A673 (cell line): ENCODE measurements around the gene DLX4. TPM values are rescaled to one million over a fixed set of nuclear protein-coding genes. Genes with fewer than 3 reads are reported as not detected.

Source experiments
- BruUV-seq: library from RNA; stranded (reverse); fragments of 400-500 nt; replicated peaks from 2 replicates; lab custom pipeline; 2021; lab: Mats Ljungman, UMichigan
- CTCF ChIA-PET: fragments of 300-600 bp; sonication (Branson Sonifier 250); formaldehyde crosslinking; loops from one replicate; lab custom pipeline; 2022; ENCODE audit warnings: antibody characterized with exemption; lab: Charles Lee
- POLR2A ChIA-PET: fragments of 300-600 bp; sonication (Branson Sonifier 250); formaldehyde crosslinking; loops from one replicate; lab custom pipeline; 2022; ENCODE audit warnings: antibody characterized with exemption; ENCODE audit not compliant: low non-redundant PET; lab: Charles Lee
- DNase-seq: peaks from one replicate; pipeline ENCODE4 v3.0.0-alpha.2; 2015; ENCODE audit warnings: low spot score
- H3K27ac ChIP-seq: fragments of 200-600 bp; sonication (generic); 2 replicates; pipeline ENCODE4 v1.5.1; 2016; ENCODE audit warnings: mixed run types, low read depth, mild to moderate bottlenecking, mixed read lengths, antibody characterized with exemption, low read length; ENCODE audit not compliant: poor library complexity, severe bottlenecking
- H3K27me3 ChIP-seq: fragments of 200-600 bp; sonication (generic); replicated peaks from 2 replicates; pipeline ENCODE4 v1.6.1; 2017; ENCODE audit warnings: mixed run types, low read depth, mild to moderate bottlenecking, mixed read lengths, antibody characterized with exemption, low read length; ENCODE audit not compliant: insufficient read depth, poor library complexity
- H3K36me3 ChIP-seq: fragments of 200-600 bp; sonication (generic); 2 replicates; pipeline ENCODE4 v1.6.1; 2016; ENCODE audit warnings: mixed run types, mild to moderate bottlenecking, mixed read lengths, antibody characterized with exemption, low read length; ENCODE audit not compliant: insufficient read depth, poor library complexity, severe bottlenecking
- H3K4me1 ChIP-seq: fragments of 200-600 bp; sonication (generic); 2 replicates; pipeline ENCODE4 v1.6.1; 2017; ENCODE audit warnings: mixed run types, mild to moderate bottlenecking, mixed read lengths, antibody characterized with exemption, low read length; ENCODE audit not compliant: insufficient read depth, poor library complexity, severe bottlenecking
- H3K4me3 ChIP-seq: fragments of 200-600 bp; sonication (generic); 2 replicates; pipeline ENCODE4 v1.5.1; 2016; ENCODE audit warnings: low read depth, mixed run types, mild to moderate bottlenecking, mixed read lengths, low read length; ENCODE audit not compliant: poor library complexity, severe bottlenecking
- H3K9me3 ChIP-seq: fragments of 200-600 bp; sonication (generic); 2 replicates; pipeline ENCODE4 v1.6.1; 2016; ENCODE audit warnings: mixed run types, low read depth, mild to moderate bottlenecking, mixed read lengths, antibody characterized with exemption, low read length; ENCODE audit not compliant: poor library complexity, severe bottlenecking
- EZH2 ChIP-seq: fragments of 200-600 bp; sonication (generic); IDR thresholded peaks from 2 replicates; pipeline ENCODE4 v1.6.1; 2017; ENCODE audit warnings: borderline replicate concordance, low read depth, mild to moderate bottlenecking, mixed read lengths, antibody characterized with exemption, low read length; ENCODE audit not compliant: poor library complexity, severe bottlenecking
- intact Hi-C: fragments of 100-400 bp; cut with micrococcal nuclease; formaldehyde crosslinking; loops from one replicate; pipeline ENCODE4 v1.10.0; 2022; ENCODE audit not compliant: unreplicated experiment
- total RNA-seq: library from RNA; stranded (reverse); gene quantifications from 2 replicates; pipeline ENCODE4 v1.2.3, GENCODE V29; 2021
- TF ChIP-seq, protein P1 (sequence below): fragments of 300-800, 200-600 bp; sonication (generic); conservative IDR thresholded peaks from 2 replicates; pipeline ENCODE4 v1.5.1; 2017; ENCODE audit warnings: low read depth, mild to moderate bottlenecking, antibody characterized with exemption, low read length, moderate library complexity, mixed read lengths

The DLX4 gene
- total RNA-seq, 1 experiment from 2014 or later, result 0.82 TPM

DNA sequence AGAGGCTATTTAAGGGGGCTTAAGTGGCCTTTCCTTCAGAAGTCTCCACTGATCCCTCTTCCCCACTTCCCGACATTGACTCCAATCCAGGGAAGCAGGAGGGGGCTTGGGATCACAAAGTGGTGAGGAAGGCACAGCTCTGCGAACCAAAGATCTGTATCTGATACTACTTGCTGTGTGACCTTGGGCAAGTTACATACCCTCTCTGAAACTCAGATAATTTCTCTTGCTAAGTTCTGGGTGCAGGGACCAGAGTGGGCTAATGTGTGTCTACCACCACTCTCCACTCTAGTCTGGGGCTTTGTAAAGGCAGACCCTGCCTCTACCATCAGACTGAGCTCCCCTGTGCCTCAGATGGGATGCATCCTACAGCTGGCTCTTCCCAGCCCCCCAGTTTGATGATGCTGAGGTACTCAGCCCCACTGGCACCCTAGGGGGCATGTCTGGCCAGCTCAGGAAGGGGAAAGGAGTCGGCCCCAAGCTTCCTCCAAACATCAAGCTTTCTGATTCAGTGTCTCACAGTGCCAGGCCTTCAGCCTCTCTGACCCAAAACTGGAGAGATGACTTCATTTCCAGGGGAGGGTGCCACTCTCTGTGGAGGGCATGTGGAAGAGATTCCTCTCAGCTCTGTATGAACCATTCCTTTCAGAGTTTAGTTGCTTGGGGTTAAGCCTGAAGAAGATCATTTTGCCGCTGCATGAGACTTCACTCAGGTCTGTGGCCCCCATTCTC is 10.9 kb downstream of the DLX4 start:
- Histone ChIP-seq H3K9me3 (no peaks in the 10 kb centered on the region), H3K4me1 (no peaks in the 10 kb centered on the region), H3K36me3 (no peaks in the 10 kb centered on the region), H3K27me3 (peaks cover 20% of the 10 kb centered on the region), H3K4me3 (no peak overlapping the region), H3K27ac (no peak overlapping the region)
- BruUV-seq, result no TSS peak
- ChIA-PET POLR2A (no interaction called here), CTCF (no interaction called here)
- TF ChIP-seq, protein P1, sequence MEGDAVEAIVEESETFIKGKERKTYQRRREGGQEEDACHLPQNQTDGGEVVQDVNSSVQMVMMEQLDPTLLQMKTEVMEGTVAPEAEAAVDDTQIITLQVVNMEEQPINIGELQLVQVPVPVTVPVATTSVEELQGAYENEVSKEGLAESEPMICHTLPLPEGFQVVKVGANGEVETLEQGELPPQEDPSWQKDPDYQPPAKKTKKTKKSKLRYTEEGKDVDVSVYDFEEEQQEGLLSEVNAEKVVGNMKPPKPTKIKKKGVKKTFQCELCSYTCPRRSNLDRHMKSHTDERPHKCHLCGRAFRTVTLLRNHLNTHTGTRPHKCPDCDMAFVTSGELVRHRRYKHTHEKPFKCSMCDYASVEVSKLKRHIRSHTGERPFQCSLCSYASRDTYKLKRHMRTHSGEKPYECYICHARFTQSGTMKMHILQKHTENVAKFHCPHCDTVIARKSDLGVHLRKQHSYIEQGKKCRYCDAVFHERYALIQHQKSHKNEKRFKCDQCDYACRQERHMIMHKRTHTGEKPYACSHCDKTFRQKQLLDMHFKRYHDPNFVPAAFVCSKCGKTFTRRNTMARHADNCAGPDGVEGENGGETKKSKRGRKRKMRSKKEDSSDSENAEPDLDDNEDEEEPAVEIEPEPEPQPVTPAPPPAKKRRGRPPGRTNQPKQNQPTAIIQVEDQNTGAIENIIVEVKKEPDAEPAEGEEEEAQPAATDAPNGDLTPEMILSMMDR, result no peak
- no peak for TF ChIP-seq EZH2
- DNase-seq, result no peak
- intact Hi-C loops, result no loop called here

DNA sequence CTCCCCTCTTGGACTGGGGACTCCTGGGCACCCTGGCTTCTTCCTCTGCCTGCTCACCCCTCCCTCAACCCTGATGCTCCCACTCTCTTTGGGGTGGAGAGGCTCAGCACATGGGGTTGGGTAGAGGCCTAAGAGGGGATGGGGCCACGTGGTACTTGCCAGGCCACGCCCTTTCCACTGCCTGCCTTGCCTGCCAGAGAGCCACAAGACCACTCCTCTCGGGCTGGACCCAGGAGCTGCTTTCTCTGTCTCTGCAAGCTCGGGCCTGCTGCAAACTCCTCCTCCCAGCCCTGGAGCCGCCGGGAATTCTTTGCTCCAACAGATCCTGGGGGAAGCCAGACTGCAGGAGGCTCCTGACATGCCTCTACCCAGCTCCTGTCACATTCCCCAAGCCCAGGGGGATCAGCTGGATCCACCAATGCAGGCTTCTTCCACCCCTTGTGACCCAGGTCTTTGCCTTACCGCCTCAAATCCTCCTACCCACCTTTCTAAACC is 11.8 kb downstream of the DLX4 start:
- CTCF ChIA-PET, result interaction anchor here (0.7 kb wide), 1 partner anchor 9 kb away, joined by 3 read pairs; no protein-coding TSS in a partner anchor
- no peak for DNase-seq
- Histone ChIP-seq H3K4me1 (no peaks in the 10 kb centered on the region), H3K27ac (no peak overlapping the region), H3K4me3 (no peak overlapping the region), H3K27me3 (peaks cover 12% of the 10 kb centered on the region), H3K9me3 (no peaks in the 10 kb centered on the region), H3K36me3 (no peaks in the 10 kb centered on the region)
- TF ChIP-seq, protein P1, result no peak
- no peak for TF ChIP-seq EZH2
- intact Hi-C loops, result no loop called here
- no TSS peak for BruUV-seq
- POLR2A ChIA-PET, result no interaction called here

DNA sequence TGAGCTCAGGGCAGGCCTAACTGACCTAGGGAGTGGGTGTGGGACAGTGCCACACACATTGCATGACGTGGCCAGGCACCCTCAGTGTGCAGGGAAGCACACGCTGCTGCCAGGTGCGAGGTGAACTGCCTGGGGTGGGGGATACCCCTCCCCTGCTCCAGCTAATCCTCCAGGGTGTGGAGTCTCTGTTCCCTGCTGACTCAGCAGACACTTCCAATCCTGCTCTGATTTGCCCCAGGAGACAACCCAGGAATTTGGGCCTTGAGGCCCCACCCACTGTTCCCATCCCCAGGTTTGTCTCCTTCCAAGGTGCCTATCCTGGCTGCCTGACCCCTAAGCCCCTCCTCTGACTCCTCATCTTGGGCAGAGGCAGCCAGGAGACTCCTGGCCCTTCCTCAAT is 15.3 kb downstream of the DLX4 start:
- ChIA-PET POLR2A (no interaction called here), CTCF (interaction anchor here (1.0 kb wide), 1 partner anchor 10 kb away, joined by 3 read pairs; the partner anchor contains the start of gene DLX3)
- TF ChIP-seq, protein P1, result no peak
- TF ChIP-seq EZH2, result no peak
- H3K36me3 ChIP-seq, result no peaks in the 10 kb centered on the region
- BruUV-seq, result no TSS peak
- no peaks in the 10 kb centered on the region for H3K4me1 ChIP-seq
- no peak overlapping the region for H3K4me3 ChIP-seq
- no peaks in the 10 kb centered on the region for H3K9me3 ChIP-seq
- H3K27me3 ChIP-seq, result peaks cover 12% of the 10 kb centered on the region
- intact Hi-C loops, result no loop called here
- DNase-seq, result no peak
- H3K27ac ChIP-seq, result no peak overlapping the region
